Activated naive CD8-positive, alpha-beta T cell (primary cell): ENCODE measurements around the gene ERC1.

ENCODE experiments used
- H3K27ac Mint-ChIP-seq: one replicate; pipeline ENCODE4 v1.8.0; 2021; ENCODE audit warnings: mixed read lengths
- H3K27me3 Mint-ChIP-seq: one replicate; pipeline ENCODE4 v1.8.0; 2021; ENCODE audit warnings: mixed read lengths
- H3K36me3 Mint-ChIP-seq: one replicate; pipeline ENCODE4 v1.8.0; 2021; ENCODE audit warnings: mixed read lengths
- H3K4me1 Mint-ChIP-seq: one replicate; pipeline ENCODE4 v1.8.0; 2021; ENCODE audit warnings: low read depth, mixed read lengths
- H3K4me3 Mint-ChIP-seq: one replicate; pipeline ENCODE4 v1.8.0; 2021; ENCODE audit warnings: mild to moderate bottlenecking, mixed read lengths
- H3K9me3 Mint-ChIP-seq: one replicate; pipeline ENCODE4 v1.8.0; 2021; ENCODE audit warnings: low read depth, mixed read lengths

ERC1 gene

DNA sequence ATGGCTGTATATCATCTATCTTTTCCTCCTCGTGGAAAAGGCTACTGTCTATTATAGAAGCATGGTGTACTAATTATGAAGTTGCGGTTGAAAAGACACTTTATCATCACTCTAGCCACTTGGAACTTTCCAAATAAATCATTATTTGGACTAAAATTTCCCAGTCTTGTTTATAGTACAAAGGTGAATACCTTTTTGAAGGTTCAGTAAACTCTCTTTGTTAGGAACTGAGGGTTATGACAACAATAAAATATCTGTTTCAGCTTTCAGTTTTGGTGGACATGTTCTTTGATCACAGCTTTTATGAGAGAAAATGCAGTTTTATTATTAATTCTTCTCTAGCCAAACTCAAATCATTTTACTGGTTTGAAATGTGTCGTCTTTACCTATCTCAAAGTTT is 386.7 kb downstream of the ERC1 start:
- H3K9me3 Mint-ChIP-seq, result no peaks in the 10 kb centered on the region
- H3K4me3 Mint-ChIP-seq, result no peak overlapping the region
- no peaks in the 10 kb centered on the region for H3K27me3 Mint-ChIP-seq
- no peak overlapping the region for H3K27ac Mint-ChIP-seq
- H3K4me1 Mint-ChIP-seq, result no peaks in the 10 kb centered on the region
- peaks cover 26% of the 10 kb centered on the region for H3K36me3 Mint-ChIP-seq

DNA sequence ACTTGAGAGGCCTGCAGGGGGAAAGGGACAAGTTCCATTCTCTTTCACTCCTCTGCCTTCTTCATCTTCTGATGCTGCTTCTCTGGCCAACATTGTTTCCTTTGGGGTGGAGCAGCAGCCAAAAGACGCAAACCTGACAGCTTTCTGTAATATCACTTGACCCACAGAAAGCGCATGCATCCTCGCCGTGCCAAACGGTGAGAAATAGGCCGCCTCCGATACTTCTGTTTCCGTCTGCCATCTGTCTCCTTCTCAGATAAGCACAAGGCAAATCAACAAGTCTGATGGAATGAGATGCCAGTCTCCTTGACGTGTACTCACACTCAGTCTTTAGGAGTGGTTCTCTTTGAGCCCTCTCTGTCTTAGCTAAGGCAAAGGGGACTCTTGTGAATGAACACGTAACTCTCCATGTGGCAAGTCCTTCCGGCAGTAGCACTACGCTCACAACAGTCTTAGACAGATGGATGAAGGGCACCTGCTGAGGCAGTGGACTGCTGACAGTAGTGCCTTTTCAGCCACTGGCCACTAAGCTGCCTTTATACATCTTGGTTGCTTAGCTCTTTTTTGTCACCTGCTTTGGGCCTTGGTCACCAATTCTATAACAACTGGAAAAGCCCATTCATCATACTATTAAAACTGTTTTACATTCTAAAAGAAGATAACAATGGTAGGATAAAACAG is 389.3 kb downstream of the ERC1 start:
- Mint-ChIP-seq H3K9me3 (no peaks in the 10 kb centered on the region), H3K4me3 (no peak overlapping the region), H3K27me3 (no peaks in the 10 kb centered on the region), H3K27ac (no peak overlapping the region), H3K36me3 (peaks cover 21% of the 10 kb centered on the region), H3K4me1 (no peaks in the 10 kb centered on the region)

- Mint-ChIP-seq H3K36me3 (peaks cover 17% of the 10 kb centered on the region), H3K27me3 (no peaks in the 10 kb centered on the region), H3K9me3 (no peaks in the 10 kb centered on the region), H3K4me1 (no peaks in the 10 kb centered on the region), H3K27ac (no peak overlapping the region), H3K4me3 (no peak overlapping the region)
Measured at GRCh38 chr12:1382151-1382550, 391.1 kb downstream of the ERC1 start.

GRCh38 chr12:1382826-1383225 is 391.8 kb downstream of the ERC1 start:
- H3K36me3 Mint-ChIP-seq, result peaks cover 20% of the 10 kb centered on the region

DNA sequence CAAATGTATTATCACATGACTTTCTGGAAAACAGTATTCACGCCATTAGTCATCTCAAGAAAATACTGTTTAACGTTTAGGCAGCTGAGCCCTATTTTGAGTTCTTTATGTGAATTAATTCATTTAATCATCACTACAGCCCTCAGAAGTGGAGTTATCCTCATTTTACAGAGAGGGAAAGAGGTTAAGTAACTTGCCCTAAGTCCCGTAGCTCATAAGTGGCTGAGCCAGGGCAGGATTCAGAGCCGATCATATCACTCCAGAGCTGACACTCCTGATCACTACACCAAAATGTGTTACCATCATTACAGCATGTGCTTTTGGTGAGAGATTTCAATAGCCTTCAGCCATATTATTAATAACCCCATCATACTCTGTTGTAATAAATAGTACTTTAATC is 392.7 kb downstream of the ERC1 start:
- peaks cover 24% of the 10 kb centered on the region for H3K36me3 Mint-ChIP-seq
- H3K27me3 Mint-ChIP-seq, result no peaks in the 10 kb centered on the region
- no peaks in the 10 kb centered on the region for H3K9me3 Mint-ChIP-seq
- no peaks in the 10 kb centered on the region for H3K4me1 Mint-ChIP-seq
- no peak overlapping the region for H3K4me3 Mint-ChIP-seq
- H3K27ac Mint-ChIP-seq, result no peak overlapping the region

More at GRCh38 chr12:1382826-1383225, 391.8 kb downstream of the ERC1 start:
- no peaks in the 10 kb centered on the region for H3K4me1 Mint-ChIP-seq
- H3K27me3 Mint-ChIP-seq, result no peaks in the 10 kb centered on the region
- no peak overlapping the region for H3K27ac Mint-ChIP-seq
- H3K9me3 Mint-ChIP-seq, result no peaks in the 10 kb centered on the region
- no peak overlapping the region for H3K4me3 Mint-ChIP-seq

GRCh38 chr12:1384910-1385309 is 393.9 kb downstream of the ERC1 start:
- no peak overlapping the region for H3K4me3 Mint-ChIP-seq
- H3K36me3 Mint-ChIP-seq, result peaks cover 28% of the 10 kb centered on the region
- no peaks in the 10 kb centered on the region for H3K27me3 Mint-ChIP-seq

DNA sequence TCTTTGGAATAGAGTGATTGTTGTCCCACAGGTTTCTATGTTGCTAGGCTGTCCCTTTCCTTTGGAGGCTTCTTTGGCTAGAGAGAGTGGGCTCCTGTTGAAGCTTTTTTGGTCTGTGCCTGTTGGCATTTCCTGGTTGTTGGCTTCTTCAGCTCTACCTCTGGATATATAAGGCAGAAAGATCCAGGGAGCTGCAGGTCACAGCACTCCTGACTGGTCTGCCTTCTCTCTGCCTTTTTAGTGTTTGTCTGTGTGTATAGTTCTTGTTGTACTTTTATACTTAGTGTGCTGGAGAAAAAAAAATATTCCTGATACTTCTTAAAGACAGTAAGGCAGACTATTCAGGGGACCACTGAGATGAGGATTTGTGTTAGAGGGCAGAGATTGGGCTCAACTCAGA is 400.7 kb downstream of the ERC1 start:
- Mint-ChIP-seq H3K27ac (no peak overlapping the region), H3K9me3 (peaks cover 6% of the 10 kb centered on the region), H3K27me3 (no peaks in the 10 kb centered on the region), H3K4me1 (no peaks in the 10 kb centered on the region), H3K4me3 (no peak overlapping the region), H3K36me3 (peaks cover 43% of the 10 kb centered on the region)

More at GRCh38 chr12:1384910-1385309, 393.9 kb downstream of the ERC1 start:
- Mint-ChIP-seq H3K9me3 (no peaks in the 10 kb centered on the region), H3K27ac (no peak overlapping the region), H3K4me1 (no peaks in the 10 kb centered on the region)

- H3K27ac Mint-ChIP-seq, result no peak overlapping the region
- H3K27me3 Mint-ChIP-seq, result no peaks in the 10 kb centered on the region
- peaks cover 6% of the 10 kb centered on the region for H3K9me3 Mint-ChIP-seq
- H3K4me1 Mint-ChIP-seq, result no peaks in the 10 kb centered on the region
- H3K4me3 Mint-ChIP-seq, result no peak overlapping the region
- H3K36me3 Mint-ChIP-seq, result peaks cover 21% of the 10 kb centered on the region
Measured at GRCh38 chr12:1395421-1395955, 404.5 kb downstream of the ERC1 start.

GRCh38 chr12:1398673-1399072 is 407.6 kb downstream of the ERC1 start:
- H3K36me3 Mint-ChIP-seq, result peaks cover 7% of the 10 kb centered on the region

DNA sequence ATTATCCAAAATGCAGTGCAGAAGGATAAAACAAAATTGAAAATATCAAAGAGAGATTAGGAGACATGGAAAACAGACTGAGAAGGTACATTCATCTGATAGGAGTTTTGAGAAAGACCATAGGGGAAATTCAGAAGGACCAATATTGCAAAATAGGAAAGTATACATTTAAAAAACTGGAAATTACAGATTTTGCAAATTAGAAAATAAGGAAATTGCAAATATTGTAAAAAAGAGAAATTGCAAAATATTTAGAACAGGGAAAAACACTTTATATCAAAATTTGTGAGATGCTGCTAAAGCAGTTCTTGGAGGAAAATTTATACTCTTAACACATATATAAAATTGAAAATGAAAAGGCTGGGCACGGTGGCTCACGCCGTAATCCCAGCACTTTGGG is 410.9 kb downstream of the ERC1 start:
- Mint-ChIP-seq H3K4me1 (no peaks in the 10 kb centered on the region), H3K27me3 (no peaks in the 10 kb centered on the region), H3K27ac (no peak overlapping the region), H3K36me3 (peaks cover 2% of the 10 kb centered on the region), H3K9me3 (no peaks in the 10 kb centered on the region), H3K4me3 (no peak overlapping the region)

More at GRCh38 chr12:1398673-1399072, 407.6 kb downstream of the ERC1 start:
- no peaks in the 10 kb centered on the region for H3K4me1 Mint-ChIP-seq
- H3K27me3 Mint-ChIP-seq, result no peaks in the 10 kb centered on the region
- H3K4me3 Mint-ChIP-seq, result no peak overlapping the region
- H3K27ac Mint-ChIP-seq, result no peak overlapping the region
- H3K9me3 Mint-ChIP-seq, result no peaks in the 10 kb centered on the region

DNA sequence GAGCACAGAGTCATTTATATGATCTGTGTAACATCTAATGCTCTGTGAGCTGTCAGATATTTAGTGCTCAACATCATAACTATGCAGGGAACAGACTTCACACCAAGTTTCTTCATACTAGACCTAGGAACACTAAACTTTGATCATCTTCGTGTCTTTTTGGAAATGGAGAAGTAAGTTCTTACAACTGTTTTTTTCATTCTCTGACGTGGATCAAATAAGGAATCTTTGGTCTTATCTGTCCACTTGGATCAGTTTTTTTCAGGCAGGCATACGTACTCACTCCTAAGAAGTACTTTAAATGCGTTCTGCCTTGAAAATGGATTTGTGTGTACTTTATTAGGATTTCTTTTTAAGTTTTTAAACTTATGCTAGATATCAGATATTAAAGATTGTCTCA is 412.4 kb downstream of the ERC1 start:
- Mint-ChIP-seq H3K36me3 (peaks cover 2% of the 10 kb centered on the region), H3K4me3 (no peak overlapping the region), H3K4me1 (no peaks in the 10 kb centered on the region), H3K27me3 (no peaks in the 10 kb centered on the region), H3K9me3 (no peaks in the 10 kb centered on the region), H3K27ac (no peak overlapping the region)

GRCh38 chr12:1405619-1406018 is 414.6 kb downstream of the ERC1 start:
- no peak overlapping the region for H3K4me3 Mint-ChIP-seq
- peaks cover 11% of the 10 kb centered on the region for H3K36me3 Mint-ChIP-seq
- no peaks in the 10 kb centered on the region for H3K9me3 Mint-ChIP-seq
- H3K27me3 Mint-ChIP-seq, result no peaks in the 10 kb centered on the region
- no peak overlapping the region for H3K27ac Mint-ChIP-seq
- no peaks in the 10 kb centered on the region for H3K4me1 Mint-ChIP-seq

- H3K36me3 Mint-ChIP-seq, result peaks cover 36% of the 10 kb centered on the region
- no peaks in the 10 kb centered on the region for H3K27me3 Mint-ChIP-seq
- no peak overlapping the region for H3K27ac Mint-ChIP-seq
- no peaks in the 10 kb centered on the region for H3K4me1 Mint-ChIP-seq
- no peaks in the 10 kb centered on the region for H3K9me3 Mint-ChIP-seq
- H3K4me3 Mint-ChIP-seq, result no peak overlapping the region
Measured at GRCh38 chr12:1410794-1411193, 419.8 kb downstream of the ERC1 start.

DNA sequence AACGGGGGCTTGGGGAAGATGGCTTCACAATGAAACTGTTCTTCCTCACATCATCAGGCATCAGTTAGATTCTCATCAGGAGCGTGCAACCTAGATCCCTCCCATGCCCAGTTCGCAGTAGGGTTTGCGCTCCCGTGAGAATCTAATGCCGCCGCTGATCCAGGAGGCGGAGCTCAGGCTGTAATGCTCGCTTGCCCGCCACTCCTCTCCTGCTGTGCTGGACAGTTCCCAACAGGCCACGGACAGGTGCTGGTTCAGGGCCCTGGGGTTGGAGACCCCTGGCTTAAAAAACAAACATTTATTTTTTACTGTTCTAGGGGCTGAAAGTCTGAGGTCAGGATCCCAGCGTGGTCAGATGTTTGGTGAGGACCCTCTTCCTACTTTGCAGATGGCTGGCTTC is 422.9 kb downstream of the ERC1 start:
- no peaks in the 10 kb centered on the region for H3K4me1 Mint-ChIP-seq
- no peak overlapping the region for H3K27ac Mint-ChIP-seq
- no peaks in the 10 kb centered on the region for H3K9me3 Mint-ChIP-seq
- H3K4me3 Mint-ChIP-seq, result no peak overlapping the region
- H3K36me3 Mint-ChIP-seq, result peaks cover 50% of the 10 kb centered on the region
- no peaks in the 10 kb centered on the region for H3K27me3 Mint-ChIP-seq

DNA sequence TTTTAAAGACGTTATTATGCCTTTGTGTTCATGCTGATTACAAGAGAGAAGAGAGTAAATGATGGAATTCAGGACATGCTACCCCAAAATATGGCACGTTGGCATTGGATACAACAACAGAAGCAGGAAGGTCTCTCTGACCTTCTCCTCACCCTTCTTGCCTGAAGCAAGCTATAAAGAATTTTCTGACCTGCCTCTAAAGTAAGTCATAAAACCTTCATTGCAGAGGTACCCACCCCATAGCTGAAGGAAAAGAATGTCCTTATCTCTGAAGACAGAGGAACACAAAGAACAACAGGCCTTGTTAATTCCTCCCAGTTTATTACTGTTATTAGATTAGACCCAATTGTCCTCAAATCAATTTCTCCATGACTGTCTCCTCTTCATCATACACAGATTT is 427.1 kb downstream of the ERC1 start:
- Mint-ChIP-seq H3K27me3 (no peaks in the 10 kb centered on the region), H3K36me3 (peaks cover 55% of the 10 kb centered on the region), H3K27ac (no peak overlapping the region), H3K4me3 (no peak overlapping the region), H3K4me1 (peaks cover 1% of the 10 kb centered on the region), H3K9me3 (peaks cover 10% of the 10 kb centered on the region)

- Mint-ChIP-seq H3K4me1 (peaks cover 1% of the 10 kb centered on the region), H3K27ac (no peak overlapping the region), H3K27me3 (no peaks in the 10 kb centered on the region), H3K36me3 (peaks cover 47% of the 10 kb centered on the region), H3K9me3 (peaks cover 10% of the 10 kb centered on the region), H3K4me3 (no peak overlapping the region)
Measured at GRCh38 chr12:1419849-1420371, 428.9 kb downstream of the ERC1 start.
